Measurements from ENCODE around the gene TIMM17B. TPM values are rescaled to one million over a fixed set of nuclear protein-coding genes. Genes with fewer than 3 reads are reported as not detected.

TIMM17B gene
- 39.3 and 47.7 TPM in 2 replicates for total RNA-seq

DNA sequence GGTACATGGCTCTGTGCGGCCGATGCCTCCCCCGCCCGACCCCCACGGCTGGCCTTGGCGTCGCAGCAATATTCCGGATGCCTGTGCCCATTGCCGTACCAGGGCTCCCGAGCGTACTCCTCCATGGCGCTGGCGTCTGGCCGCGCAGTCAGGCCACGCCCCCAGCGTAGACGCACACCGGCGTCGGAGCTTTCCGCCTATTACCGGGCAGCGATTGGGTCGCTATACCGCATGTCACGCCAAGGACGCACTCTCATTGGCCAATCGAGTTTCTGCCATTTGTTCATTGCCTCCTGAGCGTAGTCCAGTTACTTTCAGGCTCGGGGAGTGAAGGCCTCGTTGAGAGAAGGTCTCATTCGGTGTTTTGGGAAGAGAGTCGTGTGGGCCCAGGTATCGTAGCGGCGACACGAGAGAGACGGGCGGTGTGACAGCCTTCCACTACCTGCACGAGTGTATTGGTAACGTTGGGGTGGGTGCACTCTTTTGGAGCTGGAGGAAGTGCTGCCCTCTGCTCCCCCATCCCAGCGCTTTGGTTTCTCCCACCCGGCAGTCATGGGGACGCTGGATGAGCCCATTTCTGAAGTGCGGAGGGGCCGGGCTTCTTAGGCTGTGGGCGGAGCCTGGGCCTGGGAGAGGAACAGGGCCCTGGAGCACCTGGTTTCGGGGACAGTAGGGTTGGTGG lies at the start of gene TIMM17B, which contains the start of gene PQBP1:
TSS of gene TIMM17B (minus strand) at position 144 of the 682 bp plus-strand sequence. CDS start at position 125, 19 bp downstream.
TSS of gene PQBP1 (plus strand) at position 306 of the 682 bp plus-strand sequence. CDS start 580 bp downstream, outside the sequence.
- peak within 1 kb of the TSS; percentile 79 for H3K4me3 ChIP-seq (ENCODE audit: low read depth, low read length)
- TF ChIP-seq, protein P1, sequence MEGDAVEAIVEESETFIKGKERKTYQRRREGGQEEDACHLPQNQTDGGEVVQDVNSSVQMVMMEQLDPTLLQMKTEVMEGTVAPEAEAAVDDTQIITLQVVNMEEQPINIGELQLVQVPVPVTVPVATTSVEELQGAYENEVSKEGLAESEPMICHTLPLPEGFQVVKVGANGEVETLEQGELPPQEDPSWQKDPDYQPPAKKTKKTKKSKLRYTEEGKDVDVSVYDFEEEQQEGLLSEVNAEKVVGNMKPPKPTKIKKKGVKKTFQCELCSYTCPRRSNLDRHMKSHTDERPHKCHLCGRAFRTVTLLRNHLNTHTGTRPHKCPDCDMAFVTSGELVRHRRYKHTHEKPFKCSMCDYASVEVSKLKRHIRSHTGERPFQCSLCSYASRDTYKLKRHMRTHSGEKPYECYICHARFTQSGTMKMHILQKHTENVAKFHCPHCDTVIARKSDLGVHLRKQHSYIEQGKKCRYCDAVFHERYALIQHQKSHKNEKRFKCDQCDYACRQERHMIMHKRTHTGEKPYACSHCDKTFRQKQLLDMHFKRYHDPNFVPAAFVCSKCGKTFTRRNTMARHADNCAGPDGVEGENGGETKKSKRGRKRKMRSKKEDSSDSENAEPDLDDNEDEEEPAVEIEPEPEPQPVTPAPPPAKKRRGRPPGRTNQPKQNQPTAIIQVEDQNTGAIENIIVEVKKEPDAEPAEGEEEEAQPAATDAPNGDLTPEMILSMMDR (IDR thresholded peaks at IDR 0.05; ENCODE audit: insufficient read depth, low read depth, low read length) = no peak
- peak; percentile 96 for DNase-seq (ENCODE audit: low read depth)

DNA sequence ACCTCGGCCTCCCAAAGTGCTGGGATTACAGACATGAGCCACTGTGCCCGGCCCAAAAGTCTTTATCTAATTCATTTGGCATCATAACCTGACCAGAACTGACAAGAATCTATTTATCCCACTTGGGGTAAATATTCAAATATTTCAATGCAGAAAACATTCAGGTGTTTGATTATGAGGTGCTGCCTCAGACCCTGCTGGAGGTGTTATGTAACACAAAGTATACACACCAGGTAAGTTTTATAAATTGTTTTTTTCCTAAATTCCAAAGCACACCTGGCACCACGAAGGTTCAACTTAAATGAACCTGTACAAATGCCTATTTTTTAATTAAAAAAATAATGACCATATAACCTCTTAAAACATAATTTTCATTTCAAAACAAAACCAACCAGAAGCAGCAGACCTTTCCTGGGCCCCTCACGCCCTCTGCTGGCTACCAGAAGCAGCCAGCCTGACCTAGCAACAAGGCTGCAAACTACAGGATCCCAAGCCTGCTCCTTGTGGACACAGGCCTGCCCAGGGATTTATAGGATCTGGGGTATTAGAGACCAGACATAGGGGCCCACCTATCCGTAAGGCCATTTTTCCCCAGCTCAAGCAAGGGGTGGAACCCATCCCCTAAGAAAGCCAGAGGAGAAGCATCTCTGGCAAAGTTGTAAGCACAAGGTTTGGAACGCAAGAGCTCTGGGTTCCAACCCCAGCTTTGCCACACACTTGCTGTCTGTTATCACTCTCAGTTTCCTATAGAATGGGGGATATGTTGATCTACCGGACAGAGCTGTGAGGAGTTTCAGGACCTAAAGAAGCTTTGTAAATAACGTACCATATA lies 48.2 kb upstream of the TIMM17B start:
- H3K4me3 ChIP-seq (ENCODE audit: low read depth, low read length) = no peak overlapping the region
- DNase-seq (ENCODE audit: low read depth) = peak; percentile 57
- TF ChIP-seq, protein P1 (IDR thresholded peaks at IDR 0.05; ENCODE audit: insufficient read depth, low read depth, low read length) = peak; percentile 71

DNA sequence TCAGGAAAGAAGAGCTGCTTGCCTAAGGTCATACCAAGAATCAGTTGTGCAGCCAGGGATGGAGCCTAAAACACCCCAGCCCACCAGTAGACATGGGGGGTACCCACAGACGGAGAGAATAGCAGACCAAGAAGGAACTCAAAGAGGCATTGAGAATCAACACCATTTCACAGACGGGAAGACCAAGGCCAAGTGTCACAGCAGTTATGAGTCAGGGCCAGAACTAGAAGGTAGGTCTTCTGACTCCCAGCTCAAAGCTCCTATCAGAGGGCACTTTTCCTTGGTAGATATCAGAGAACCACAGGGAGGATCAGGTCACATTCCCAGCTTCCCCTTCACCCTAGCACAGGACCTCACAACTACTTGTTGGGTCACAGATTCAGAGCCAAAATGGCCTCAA lies 45.3 kb upstream of the TIMM17B start:
- DNase-seq (ENCODE audit: low read depth) = no peak
- TF ChIP-seq, protein P1 (IDR thresholded peaks at IDR 0.05; ENCODE audit: insufficient read depth, low read depth, low read length) = no peak
- no peak overlapping the region for H3K4me3 ChIP-seq (ENCODE audit: low read depth, low read length)

DNA sequence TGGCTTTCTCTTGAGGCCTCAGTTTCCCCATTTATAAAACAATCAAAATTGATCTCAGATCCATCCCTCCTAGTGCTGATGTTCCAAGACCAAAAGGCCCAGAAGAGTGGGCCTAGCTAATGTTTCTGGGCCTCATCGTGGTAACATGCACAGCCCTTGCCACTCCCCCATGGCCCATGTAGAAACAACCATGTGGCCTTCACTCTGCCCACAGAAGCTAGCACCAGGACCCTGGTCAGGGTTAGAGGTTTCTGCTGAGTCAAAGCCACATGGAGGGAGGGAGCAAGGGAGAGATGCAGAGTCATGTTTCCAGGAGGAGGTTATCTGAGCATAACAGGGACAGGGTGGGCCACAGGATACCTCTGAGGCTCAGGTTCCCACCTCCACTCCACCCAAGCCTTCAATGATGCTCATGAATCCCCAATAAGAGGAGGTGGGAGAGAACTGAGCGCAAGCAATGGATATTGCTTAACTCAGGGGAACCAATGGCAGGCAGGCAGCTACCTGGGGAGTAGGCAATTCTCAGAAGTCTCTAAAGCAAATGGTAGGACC lies 42.9 kb upstream of the TIMM17B start:
- DNase-seq (ENCODE audit: low read depth) = no peak
- TF ChIP-seq, protein P1 (IDR thresholded peaks at IDR 0.05; ENCODE audit: insufficient read depth, low read depth, low read length) = no peak
- no peak overlapping the region for H3K4me3 ChIP-seq (ENCODE audit: low read depth, low read length)

DNA sequence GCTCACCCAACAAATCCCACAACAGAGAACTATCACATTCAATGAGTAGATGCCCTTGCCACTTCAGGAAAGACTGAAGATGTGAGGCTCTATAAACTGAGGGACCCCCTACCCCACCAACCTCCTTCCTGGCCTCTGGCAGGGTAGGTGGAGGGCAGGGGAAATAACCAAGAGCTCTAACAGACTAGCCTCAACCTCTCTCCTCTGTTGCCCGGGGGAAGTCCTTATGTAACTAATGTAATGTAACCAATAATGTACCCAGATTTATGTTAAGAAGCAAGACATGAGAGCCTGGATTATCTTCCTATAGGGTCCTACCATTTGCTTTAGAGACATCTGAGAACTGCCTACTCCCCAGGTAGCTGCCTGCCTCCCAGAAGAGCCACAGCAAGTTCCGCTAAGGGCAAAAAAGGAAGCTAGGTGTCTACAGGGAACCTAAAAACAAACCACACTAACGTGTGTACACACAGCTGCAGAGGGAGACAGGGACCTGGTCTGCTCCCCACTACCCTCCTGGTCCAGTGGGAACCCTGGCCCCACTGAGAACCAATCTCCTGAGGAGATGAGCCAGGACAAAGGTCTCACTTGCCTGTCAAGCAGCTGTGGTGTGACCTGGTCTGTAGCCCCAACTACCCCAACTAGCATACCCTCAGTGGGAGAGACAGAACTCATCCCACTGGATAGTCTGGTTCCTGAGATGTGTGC lies 42.1 kb upstream of the TIMM17B start:
- no peak for DNase-seq (ENCODE audit: low read depth)
- TF ChIP-seq, protein P1 (IDR thresholded peaks at IDR 0.05; ENCODE audit: insufficient read depth, low read depth, low read length) = no peak
- no peak overlapping the region for H3K4me3 ChIP-seq (ENCODE audit: low read depth, low read length)

DNA sequence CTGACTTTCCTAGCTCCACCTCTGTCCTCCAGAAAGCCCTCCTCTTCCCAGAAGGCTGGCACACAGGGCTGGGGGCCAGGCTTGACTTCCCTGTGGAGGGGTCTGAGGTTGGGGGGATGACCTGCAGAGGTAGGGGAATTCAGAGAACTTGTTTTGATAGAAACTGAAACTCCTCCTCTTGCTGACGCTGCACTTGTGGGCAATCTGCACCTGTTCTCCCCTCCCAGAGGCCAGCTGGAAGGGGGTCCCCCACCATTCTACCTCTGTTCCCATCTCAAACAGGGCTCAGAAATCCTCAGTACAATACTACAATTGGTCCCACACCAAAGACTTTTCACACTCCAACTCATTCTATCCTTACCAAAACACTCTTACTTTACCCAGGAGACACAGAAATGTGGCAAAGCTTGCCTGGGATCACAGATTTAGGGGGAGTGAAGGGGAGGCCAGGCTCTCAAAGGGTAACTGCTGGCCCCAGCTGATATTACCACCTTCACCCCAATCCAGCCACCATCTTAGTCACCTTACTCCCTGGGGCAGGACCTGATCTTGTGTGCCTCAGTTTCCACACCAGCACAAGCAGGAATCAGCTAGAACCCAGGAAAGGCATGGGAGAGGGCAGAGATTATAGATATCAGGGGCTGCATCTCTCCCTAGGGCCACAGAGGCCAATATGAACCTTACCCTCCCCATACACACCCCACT lies 41.3 kb upstream of the TIMM17B start:
- TF ChIP-seq, protein P1 (IDR thresholded peaks at IDR 0.05; ENCODE audit: insufficient read depth, low read depth, low read length) = no peak
- DNase-seq (ENCODE audit: low read depth) = no peak

More for the DNA sequence above, 41.3 kb upstream of the TIMM17B start:
- H3K4me3 ChIP-seq (ENCODE audit: low read depth, low read length) = no peak overlapping the region

All from fibroblast of villous mesenchyme (primary cell).